H1 (cell line): ENCODE measurements around the gene LAMA3. TPM values are rescaled to one million over a fixed set of nuclear protein-coding genes. Genes with fewer than 3 reads are reported as not detected.

Experiments used
- KDM4A ChIP-seq: IDR thresholded peaks from one replicate; pipeline ENCODE4 v1.7.1; 2012; ENCODE audit warnings: low read depth, mild to moderate bottlenecking, moderate library complexity, low read length, inconsistent platforms; ENCODE audit not compliant: severe bottlenecking
- PHF8 ChIP-seq: fragments of 200-600 bp; sonication (generic); conservative IDR thresholded peaks from 2 replicates; pipeline ENCODE4 v1.7.1; 2012; ENCODE audit warnings: low read depth, mild to moderate bottlenecking, inconsistent platforms, low read length, moderate library complexity
- RBBP5 ChIP-seq: IDR thresholded peaks from 2 replicates; pipeline ENCODE4 v1.7.1; 2012; ENCODE audit warnings: low read depth, mild to moderate bottlenecking, inconsistent platforms, low read length, moderate library complexity, borderline replicate concordance
- RNF2 ChIP-seq: fragments of 200-900, 300-1000 bp; sonication (generic); IDR thresholded peaks from 2 replicates; pipeline ENCODE4 v1.7.1; 2016; ENCODE audit warnings: borderline replicate concordance, low read depth, mild to moderate bottlenecking, antibody characterized with exemption, low read length; ENCODE audit not compliant: poor library complexity, severe bottlenecking; ENCODE audit errors: missing control alignments
- SP4 ChIP-seq: IDR thresholded peaks from 2 replicates; pipeline ENCODE4 v1.6.1; 2012; ENCODE audit warnings: low read length, inconsistent platforms
- polyA plus RNA-seq, 7 experiments: library from polyadenylated mRNA; depleted of rRNA in 3 of 7; stranded (reverse) in 5 of 7; unstranded in 2 of 7; fragments of >200 nt in 5 of 7; fragments of 200-250 nt in 2 of 7; gene quantifications; 1 replicate in 5 of 7; 2 replicates in 1 of 7; 4 replicates in 1 of 7; pipeline versions ENCODE4 v1.2.1 to v1.2.3, GENCODE V29; 2011 to 2013; ENCODE audit warnings: missing spikeins in 2 of 7, mixed read lengths in 2 of 7
- total RNA-seq: library from RNA; stranded (reverse); fragmentation: NEBNext Ultra II Directional; extraction: Animal tissue kit (Norgen Biotek cat#: 25700); gene quantifications from 2 replicates; pipeline ENCODE4 v1.2.1, GENCODE V29; 2021

LAMA3 gene
- total and polyA plus RNA-seq, 2 of the 8 experiments (the other 6 are each of a cell fraction or from before 2014, with no cell fraction given) = 0.76 to 5.0 TPM

DNA sequence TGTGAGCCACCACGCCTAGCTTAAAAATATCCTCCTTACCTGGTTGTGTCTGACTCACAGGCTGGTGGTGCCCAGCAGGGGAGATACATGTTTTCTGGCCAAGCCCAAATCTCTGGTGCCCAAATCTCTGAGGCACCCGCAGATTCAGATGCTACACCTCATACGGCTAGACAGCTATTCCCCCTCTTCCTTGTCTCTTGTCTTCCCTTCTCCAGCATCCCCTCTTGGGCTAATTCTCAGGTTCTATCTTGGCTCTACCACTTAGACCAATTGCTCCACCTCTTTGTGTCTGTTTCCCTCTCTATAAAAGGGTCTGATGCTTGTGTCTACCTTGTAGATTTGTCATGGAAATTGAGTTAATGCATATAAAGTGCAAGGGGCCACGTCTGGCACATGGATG is 13.4 kb downstream of the LAMA3 start (continued):
- TF ChIP-seq KDM4A (no peak), PHF8 (no peak), SP4 (no peak), RNF2 (no peak), RBBP5 (no peak)
